ENCODE data around the gene ALAD. TPM values are rescaled to one million over a fixed set of nuclear protein-coding genes. Genes with fewer than 3 reads are reported as not detected.

ALAD gene
- total and polyA plus RNA-seq, 2 of the 13 experiments (the other 11 are each of a cell fraction or from before 2014, with no cell fraction given): 21.8 to 30.1 TPM

GRCh38 chr9:113395000-113395861 lies 5.9 kb downstream of the ALAD start (continued):
- no peak for TF ChIP-seq ZNF850 (CRISPR knock-in tag; conservative IDR thresholded peaks at IDR 0.05)
- TF ChIP-seq SOX5 (CRISPR knock-in tag; IDR thresholded peaks at IDR 0.05; ENCODE audit: borderline replicate concordance): peak; percentile 75
- TF ChIP-seq, protein P1, sequence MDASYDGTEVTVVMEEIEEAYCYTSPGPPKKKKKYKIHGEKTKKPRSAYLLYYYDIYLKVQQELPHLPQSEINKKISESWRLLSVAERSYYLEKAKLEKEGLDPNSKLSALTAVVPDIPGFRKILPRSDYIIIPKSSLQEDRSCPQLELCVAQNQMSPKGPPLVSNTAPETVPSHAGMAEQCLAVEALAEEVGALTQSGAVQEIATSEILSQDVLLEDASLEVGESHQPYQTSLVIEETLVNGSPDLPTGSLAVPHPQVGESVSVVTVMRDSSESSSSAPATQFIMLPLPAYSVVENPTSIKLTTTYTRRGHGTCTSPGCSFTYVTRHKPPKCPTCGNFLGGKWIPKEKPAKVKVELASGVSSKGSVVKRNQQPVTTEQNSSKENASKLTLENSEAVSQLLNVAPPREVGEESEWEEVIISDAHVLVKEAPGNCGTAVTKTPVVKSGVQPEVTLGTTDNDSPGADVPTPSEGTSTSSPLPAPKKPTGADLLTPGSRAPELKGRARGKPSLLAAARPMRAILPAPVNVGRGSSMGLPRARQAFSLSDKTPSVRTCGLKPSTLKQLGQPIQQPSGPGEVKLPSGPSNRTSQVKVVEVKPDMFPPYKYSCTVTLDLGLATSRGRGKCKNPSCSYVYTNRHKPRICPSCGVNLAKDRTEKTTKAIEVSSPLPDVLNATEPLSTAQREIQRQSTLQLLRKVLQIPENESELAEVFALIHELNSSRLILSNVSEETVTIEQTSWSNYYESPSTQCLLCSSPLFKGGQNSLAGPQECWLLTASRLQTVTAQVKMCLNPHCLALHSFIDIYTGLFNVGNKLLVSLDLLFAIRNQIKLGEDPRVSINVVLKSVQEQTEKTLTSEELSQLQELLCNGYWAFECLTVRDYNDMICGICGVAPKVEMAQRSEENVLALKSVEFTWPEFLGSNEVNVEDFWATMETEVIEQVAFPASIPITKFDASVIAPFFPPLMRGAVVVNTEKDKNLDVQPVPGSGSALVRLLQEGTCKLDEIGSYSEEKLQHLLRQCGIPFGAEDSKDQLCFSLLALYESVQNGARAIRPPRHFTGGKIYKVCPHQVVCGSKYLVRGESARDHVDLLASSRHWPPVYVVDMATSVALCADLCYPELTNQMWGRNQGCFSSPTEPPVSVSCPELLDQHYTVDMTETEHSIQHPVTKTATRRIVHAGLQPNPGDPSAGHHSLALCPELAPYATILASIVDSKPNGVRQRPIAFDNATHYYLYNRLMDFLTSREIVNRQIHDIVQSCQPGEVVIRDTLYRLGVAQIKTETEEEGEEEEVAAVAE (CRISPR knock-in tag; IDR thresholded peaks at IDR 0.05; ENCODE audit: borderline replicate concordance): peak; percentile 20; the same call in 1 of the 2 replicates
- TF ChIP-seq SIX1 (CRISPR knock-in tag; IDR thresholded peaks at IDR 0.05; ENCODE audit: borderline replicate concordance): peak; percentile 49; the same call in 1 of the 2 replicates
- peak; percentile 96 for TF ChIP-seq PPARG (CRISPR knock-in tag; conservative IDR thresholded peaks at IDR 0.05)
- TF ChIP-seq ZNF350 (CRISPR knock-in tag; IDR thresholded peaks at IDR 0.05; ENCODE audit: borderline replicate concordance, low read depth): peak; percentile 58; the same call in 1 of the 2 replicates
- TF ChIP-seq ZMYM3 (CRISPR knock-in tag; IDR thresholded peaks at IDR 0.05): peak; percentile 97
- TF ChIP-seq HNRNPUL1 (IDR thresholded peaks at IDR 0.05; ENCODE audit: low read depth, low read length): no peak
- TF ChIP-seq KDM5B (CRISPR knock-in tag; IDR thresholded peaks at IDR 0.05; ENCODE audit: borderline replicate concordance): 0 out of 2 replicates have a peak, but pooled peaks have one; percentile 52
- TF ChIP-seq HES4 (CRISPR knock-in tag; IDR thresholded peaks at IDR 0.05; ENCODE audit: borderline replicate concordance): no peak
- no peak for TF ChIP-seq SMAD9 (CRISPR knock-in tag; IDR thresholded peaks at IDR 0.05)
- TF ChIP-seq ZNF124 (CRISPR knock-in tag; IDR thresholded peaks at IDR 0.05): 0 out of 2 replicates have a peak, but pooled peaks have one; percentile 48
- TF ChIP-seq ATF2 (CRISPR knock-in tag; IDR thresholded peaks at IDR 0.05): peak; percentile 92
- TF ChIP-seq ZSCAN22 (CRISPR knock-in tag; IDR thresholded peaks at IDR 0.05): no peak
- peak; percentile 44; the same call in 1 of the 2 replicates for TF ChIP-seq TFDP2 (CRISPR knock-in tag; IDR thresholded peaks at IDR 0.05)
- TF ChIP-seq MIER3 (CRISPR knock-in tag; IDR thresholded peaks at IDR 0.05; ENCODE audit: borderline replicate concordance): peak; percentile 81; the same call in 1 of the 2 replicates
- TF ChIP-seq SRY (CRISPR knock-in tag; IDR thresholded peaks at IDR 0.05): no peak
- no peak for TF ChIP-seq EED (CRISPR knock-in tag; IDR thresholded peaks at IDR 0.05)
- TF ChIP-seq, protein P2, sequence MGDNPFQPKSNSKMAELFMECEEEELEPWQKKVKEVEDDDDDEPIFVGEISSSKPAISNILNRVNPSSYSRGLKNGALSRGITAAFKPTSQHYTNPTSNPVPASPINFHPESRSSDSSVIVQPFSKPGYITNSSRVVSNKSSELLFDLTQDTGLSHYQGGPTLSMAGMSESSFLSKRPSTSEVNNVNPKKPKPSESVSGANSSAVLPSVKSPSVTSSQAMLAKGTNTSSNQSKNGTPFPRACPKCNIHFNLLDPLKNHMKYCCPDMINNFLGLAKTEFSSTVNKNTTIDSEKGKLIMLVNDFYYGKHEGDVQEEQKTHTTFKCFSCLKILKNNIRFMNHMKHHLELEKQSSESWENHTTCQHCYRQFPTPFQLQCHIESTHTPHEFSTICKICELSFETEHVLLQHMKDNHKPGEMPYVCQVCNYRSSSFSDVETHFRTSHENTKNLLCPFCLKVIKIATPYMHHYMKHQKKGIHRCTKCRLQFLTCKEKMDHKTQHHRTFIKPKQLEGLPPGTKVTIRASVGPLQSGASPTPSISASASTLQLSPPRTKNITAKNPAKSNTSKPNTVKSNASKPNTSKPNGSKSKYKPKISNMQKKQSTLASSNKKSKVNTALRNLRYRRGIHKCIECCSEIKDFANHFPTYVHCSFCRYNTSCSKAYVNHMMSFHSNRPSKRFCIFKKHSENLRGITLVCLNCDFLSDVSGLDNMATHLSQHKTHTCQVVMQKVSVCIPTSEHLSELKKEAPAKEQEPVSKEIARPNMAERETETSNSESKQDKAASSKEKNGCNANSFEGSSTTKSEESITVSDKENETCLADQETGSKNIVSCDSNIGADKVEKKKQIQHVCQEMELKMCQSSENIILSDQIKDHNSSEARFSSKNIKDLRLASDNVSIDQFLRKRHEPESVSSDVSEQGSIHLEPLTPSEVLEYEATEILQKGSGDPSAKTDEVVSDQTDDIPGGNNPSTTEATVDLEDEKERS (CRISPR knock-in tag; IDR thresholded peaks at IDR 0.05): 0 out of 2 replicates have a peak, but pooled peaks have one; percentile 42

Data from HepG2 (cell line).